Caco-2 (cell line): ENCODE measurements around the gene DMAC2L. TPM values are rescaled to one million over a fixed set of nuclear protein-coding genes. Genes with fewer than 3 reads are reported as not detected.

ENCODE experiments used
- BruUV-seq: library from RNA; stranded (reverse); fragments of 400-500 nt; replicated peaks from 2 replicates; lab custom pipeline; 2021; lab: Mats Ljungman, UMichigan
- CTCF ChIA-PET: fragments of 300-600 bp; sonication (Branson Sonifier 250); formaldehyde crosslinking; loops from one replicate; lab custom pipeline; 2022; ENCODE audit warnings: antibody characterized with exemption; lab: Charles Lee
- POLR2A ChIA-PET: fragments of 300-600 bp; sonication (Branson Sonifier 250); formaldehyde crosslinking; loops from one replicate; lab custom pipeline; 2022; ENCODE audit warnings: antibody characterized with exemption; lab: Charles Lee
- DNase-seq, 2 experiments: peaks; one replicate each; pipeline versions ENCODE4 v3.0.0 to v3.0.0-alpha.2; 2020 to 2022
- H3K27me3 ChIP-seq: replicated peaks from 2 replicates; pipeline ENCODE4 v1.6.0; 2011; ENCODE audit warnings: low read length; ENCODE audit not compliant: control insufficient read depth, insufficient read depth
- H3K36me3 ChIP-seq: 2 replicates; pipeline ENCODE4 v1.5.1; 2011; ENCODE audit warnings: low read length; ENCODE audit not compliant: control insufficient read depth, insufficient read depth
- H3K4me1 ChIP-seq: fragments of 250-450 bp; sonication (Bioruptor Pico); 2 replicates; pipeline ENCODE4 v1.5.1; 2020; ENCODE audit warnings: mild to moderate bottlenecking
- H3K4me3 ChIP-seq: 2 replicates; pipeline ENCODE4 v1.5.1; 2011; ENCODE audit warnings: low read depth, mild to moderate bottlenecking, control low read depth, low read length
- H3K9me3 ChIP-seq: fragments of 250-450 bp; sonication (Bioruptor Pico); 2 replicates; pipeline ENCODE4 v1.5.1; 2020; ENCODE audit warnings: mild to moderate bottlenecking, moderate library complexity
- H3K27ac Mint-ChIP-seq: one replicate; pipeline ENCODE4 v1.8.0; 2022; ENCODE audit warnings: mixed read lengths; ENCODE audit not compliant: unreplicated experiment
- H3K27me3 Mint-ChIP-seq: one replicate; pipeline ENCODE4 v1.8.0; 2022; ENCODE audit warnings: mixed read lengths; ENCODE audit not compliant: insufficient read depth, unreplicated experiment
- H3K36me3 Mint-ChIP-seq: one replicate; pipeline ENCODE4 v1.8.0; 2022; ENCODE audit warnings: mild to moderate bottlenecking, mixed read lengths; ENCODE audit not compliant: insufficient read depth, unreplicated experiment
- H3K4me1 Mint-ChIP-seq: one replicate; pipeline ENCODE4 v1.8.0; 2022; ENCODE audit warnings: low read depth, mixed read lengths; ENCODE audit not compliant: unreplicated experiment
- H3K4me3 Mint-ChIP-seq: one replicate; pipeline ENCODE4 v1.8.0; 2022; ENCODE audit warnings: mild to moderate bottlenecking, moderate library complexity, mixed read lengths; ENCODE audit not compliant: unreplicated experiment
- H3K9me3 Mint-ChIP-seq: one replicate; pipeline ENCODE4 v1.8.0; 2022; ENCODE audit warnings: mixed read lengths; ENCODE audit not compliant: unreplicated experiment
- intact Hi-C: fragments of 100-400 bp; cut with micrococcal nuclease; formaldehyde crosslinking; loops from one replicate; pipeline ENCODE4 v1.10.0; 2022; ENCODE audit not compliant: unreplicated experiment
- total RNA-seq: library from RNA; stranded (reverse); gene quantifications from 2 replicates; pipeline ENCODE4 v1.2.3, GENCODE V29; 2022
- TF ChIP-seq, protein P1 (sequence below), 2 experiments: fragments of 200-600 bp in 1 of 2; IDR thresholded peaks; 1 replicate in 1 of 2; 2 replicates in 1 of 2; pipeline versions ENCODE4 v1.5.1 to v1.8.0; 2011 to 2022; ENCODE audit warnings: antibody characterized with exemption in 1 of 2, control low read depth in 1 of 2, inconsistent platforms in 1 of 2, low read depth in 1 of 2, low read length in 1 of 2, mild to moderate bottlenecking in 1 of 2, moderate library complexity in 1 of 2; ENCODE audit not compliant: insufficient read depth in 1 of 2, severe bottlenecking in 1 of 2, unreplicated experiment in 1 of 2

DMAC2L gene
- total RNA-seq, 1 experiment from 2014 or later: 27.6 TPM

DNA sequence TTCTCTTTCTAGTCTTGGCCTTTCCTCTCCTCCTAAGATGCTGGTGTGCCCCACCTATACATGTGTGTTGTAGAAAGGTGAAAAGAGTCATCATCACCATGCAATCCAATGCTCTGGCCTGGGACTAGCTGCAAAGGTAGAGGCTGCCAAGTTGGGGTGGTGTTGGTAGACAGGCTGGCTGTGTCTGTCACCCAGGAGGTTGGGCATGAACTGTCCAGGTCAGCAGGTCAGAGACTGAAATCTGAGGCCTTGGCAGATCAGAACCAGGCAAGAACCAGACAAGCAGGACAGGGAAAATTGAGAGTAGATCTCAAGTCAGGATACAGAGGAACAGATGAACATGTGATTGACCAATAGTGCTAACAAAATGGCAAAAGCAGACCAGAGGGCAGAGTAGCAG lies 26.3 kb upstream of the DMAC2L start:
- H3K36me3 ChIP-seq: no peaks in the 10 kb centered on the region
- no peaks in the 10 kb centered on the region for H3K27me3 Mint-ChIP-seq
- H3K4me3 Mint-ChIP-seq: no peak overlapping the region
- no peak overlapping the region for H3K27ac Mint-ChIP-seq
- H3K4me1 Mint-ChIP-seq: no peaks in the 10 kb centered on the region
- no peaks in the 10 kb centered on the region for H3K27me3 ChIP-seq
- H3K9me3 ChIP-seq: no peaks in the 10 kb centered on the region
- no TSS peak for BruUV-seq
- TF ChIP-seq, protein P1, sequence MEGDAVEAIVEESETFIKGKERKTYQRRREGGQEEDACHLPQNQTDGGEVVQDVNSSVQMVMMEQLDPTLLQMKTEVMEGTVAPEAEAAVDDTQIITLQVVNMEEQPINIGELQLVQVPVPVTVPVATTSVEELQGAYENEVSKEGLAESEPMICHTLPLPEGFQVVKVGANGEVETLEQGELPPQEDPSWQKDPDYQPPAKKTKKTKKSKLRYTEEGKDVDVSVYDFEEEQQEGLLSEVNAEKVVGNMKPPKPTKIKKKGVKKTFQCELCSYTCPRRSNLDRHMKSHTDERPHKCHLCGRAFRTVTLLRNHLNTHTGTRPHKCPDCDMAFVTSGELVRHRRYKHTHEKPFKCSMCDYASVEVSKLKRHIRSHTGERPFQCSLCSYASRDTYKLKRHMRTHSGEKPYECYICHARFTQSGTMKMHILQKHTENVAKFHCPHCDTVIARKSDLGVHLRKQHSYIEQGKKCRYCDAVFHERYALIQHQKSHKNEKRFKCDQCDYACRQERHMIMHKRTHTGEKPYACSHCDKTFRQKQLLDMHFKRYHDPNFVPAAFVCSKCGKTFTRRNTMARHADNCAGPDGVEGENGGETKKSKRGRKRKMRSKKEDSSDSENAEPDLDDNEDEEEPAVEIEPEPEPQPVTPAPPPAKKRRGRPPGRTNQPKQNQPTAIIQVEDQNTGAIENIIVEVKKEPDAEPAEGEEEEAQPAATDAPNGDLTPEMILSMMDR (IDR thresholded peaks at IDR 0.05; ENCODE audit: insufficient read depth in 1 of 2, low read depth in 1 of 2, low read length in 1 of 2, severe bottlenecking in 1 of 2, unreplicated experiment in 1 of 2): no peak
- intact Hi-C loops: no loop called here
- ChIA-PET POLR2A (no interaction called here), CTCF (no interaction called here)
- no peak for DNase-seq
- H3K9me3 Mint-ChIP-seq: no peaks in the 10 kb centered on the region
- H3K4me3 ChIP-seq: no peak overlapping the region
- no peaks in the 10 kb centered on the region for H3K4me1 ChIP-seq
- H3K36me3 Mint-ChIP-seq: peaks cover 10% of the 10 kb centered on the region

DNA sequence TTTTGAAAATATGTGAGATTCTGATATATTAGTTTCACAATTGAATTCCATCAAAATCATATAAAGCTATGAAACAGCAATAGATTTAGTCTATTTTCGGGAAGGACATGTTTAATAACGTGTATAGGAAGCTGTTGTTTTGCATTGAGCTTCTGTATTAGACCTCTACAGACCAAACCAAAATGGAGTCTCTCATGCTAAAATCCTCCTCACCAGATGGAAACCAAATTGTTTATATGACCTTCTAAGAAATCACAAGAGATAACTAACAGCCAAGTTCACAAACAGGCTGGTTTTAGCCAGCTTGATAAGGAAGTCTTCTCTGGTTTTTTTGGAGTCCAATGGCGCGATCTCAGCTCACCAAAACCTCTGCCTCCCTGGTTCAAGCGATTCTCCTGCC lies 24.0 kb upstream of the DMAC2L start:
- no peaks in the 10 kb centered on the region for H3K36me3 ChIP-seq
- Mint-ChIP-seq H3K36me3 (peaks cover 6% of the 10 kb centered on the region), H3K27me3 (no peaks in the 10 kb centered on the region), H3K9me3 (no peaks in the 10 kb centered on the region), H3K4me3 (no peak overlapping the region), H3K27ac (no peak overlapping the region), H3K4me1 (no peaks in the 10 kb centered on the region)
- H3K27me3 ChIP-seq: no peaks in the 10 kb centered on the region
- CTCF ChIA-PET: interaction anchor here (0.5 kb wide), 1 partner anchor 47 kb away, joined by 3 read pairs; no protein-coding TSS in a partner anchor
- no peaks in the 10 kb centered on the region for H3K4me1 ChIP-seq
- no peak for DNase-seq
- no peaks in the 10 kb centered on the region for H3K9me3 ChIP-seq
- H3K4me3 ChIP-seq: no peak overlapping the region
- POLR2A ChIA-PET: interaction anchor here (0.6 to 0.7 kb wide), 2 partner anchors 77 to 431 kb away, joined by 3 to 5 read pairs; no protein-coding TSS in a partner anchor
- BruUV-seq: no TSS peak
- intact Hi-C loops: no loop called here
- TF ChIP-seq, protein P1 (IDR thresholded peaks at IDR 0.05; ENCODE audit: insufficient read depth in 1 of 2, low read depth in 1 of 2, low read length in 1 of 2, severe bottlenecking in 1 of 2, unreplicated experiment in 1 of 2): no peak

DNA sequence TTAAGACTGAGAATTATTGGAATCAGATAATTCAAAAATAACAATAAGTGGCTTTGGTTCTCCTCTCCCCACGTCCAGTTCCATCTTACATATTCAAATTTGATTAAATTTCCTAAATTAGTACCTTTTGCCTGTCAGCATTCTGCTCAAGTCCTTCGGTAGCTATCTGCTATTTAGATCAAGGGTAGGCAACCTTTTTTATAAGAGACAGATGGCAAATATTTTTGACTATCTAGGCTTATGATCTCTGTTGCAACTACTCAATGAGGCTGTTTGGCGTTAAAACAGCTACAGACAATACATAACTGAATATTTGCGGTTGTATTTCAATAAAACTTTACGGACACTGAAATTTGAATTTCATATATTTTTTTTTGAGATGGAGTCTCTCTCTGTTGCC lies 21.8 kb upstream of the DMAC2L start:
- no peaks in the 10 kb centered on the region for H3K9me3 Mint-ChIP-seq
- peaks cover 19% of the 10 kb centered on the region for H3K36me3 Mint-ChIP-seq
- BruUV-seq: no TSS peak
- H3K27ac Mint-ChIP-seq: no peak overlapping the region
- ChIA-PET CTCF (no interaction called here), POLR2A (interaction anchor here (0.5 kb wide), 1 partner anchor 174 kb away, joined by 7 read pairs; the partner anchor contains the start of gene VCPKMT)
- H3K4me3 Mint-ChIP-seq: no peak overlapping the region
- no peaks in the 10 kb centered on the region for H3K4me1 Mint-ChIP-seq
- Histone ChIP-seq H3K4me1 (no peaks in the 10 kb centered on the region), H3K36me3 (no peaks in the 10 kb centered on the region), H3K9me3 (no peaks in the 10 kb centered on the region), H3K27me3 (no peaks in the 10 kb centered on the region), H3K4me3 (no peak overlapping the region)
- TF ChIP-seq, protein P1 (IDR thresholded peaks at IDR 0.05; ENCODE audit: insufficient read depth in 1 of 2, low read depth in 1 of 2, low read length in 1 of 2, severe bottlenecking in 1 of 2, unreplicated experiment in 1 of 2): no peak
- H3K27me3 Mint-ChIP-seq: no peaks in the 10 kb centered on the region
- intact Hi-C loops: no loop called here
- no peak for DNase-seq
